Activated CD4-positive, alpha-beta T cell treated with anti-CD3 and anti-CD28 coated beads, Interleukin-2, amount 50 U/mL, for 4 hours (primary cell): ENCODE results near the gene FREY1.

Experiments used
- DNase-seq, 2 experiments: peaks; one replicate each; pipeline ENCODE4 v3.0.0-alpha.2; 2020

The FREY1 gene

GRCh38 chr11:45860764-45861510 is 46.1 kb downstream of the FREY1 start:
- no peak for DNase-seq

GRCh38 chr11:45860348-45860747 is 46.7 kb downstream of the FREY1 start:
- DNase-seq, result no peak

- no peak for DNase-seq
These were observed 47.4 kb downstream of the FREY1 start for GRCh38 chr11:45859661-45860140.

DNA sequence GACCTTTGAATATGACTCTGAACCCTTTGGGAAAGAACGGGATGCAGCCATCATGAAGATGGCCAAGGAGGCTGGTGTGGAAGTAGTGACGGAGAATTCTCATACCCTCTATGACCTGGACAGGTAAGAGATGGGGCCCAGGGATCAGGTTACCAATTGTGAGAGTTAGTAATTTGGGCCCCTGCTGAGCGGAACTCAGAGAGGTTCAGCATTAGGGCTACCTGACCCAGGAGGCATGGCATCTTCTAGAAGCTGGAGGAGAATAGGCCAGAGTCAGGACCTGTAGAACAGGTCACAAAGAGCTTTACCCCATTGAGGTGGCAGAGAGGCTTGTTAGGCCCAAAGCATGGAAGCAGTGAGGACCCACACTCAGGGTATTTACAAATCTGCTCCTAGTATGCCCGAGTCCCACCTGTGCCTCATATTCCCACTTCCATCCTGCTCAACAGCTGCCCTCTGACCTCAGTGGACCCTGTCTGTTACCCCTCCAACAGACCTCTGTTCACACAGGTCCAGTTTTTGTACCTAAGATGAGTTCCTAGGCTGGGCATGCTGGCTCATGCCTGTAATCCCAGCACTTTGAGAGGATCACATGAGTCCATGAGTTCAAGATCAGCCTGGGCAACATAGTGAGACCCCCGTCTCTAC is 48.2 kb downstream of the FREY1 start:
- no peak for DNase-seq

DNA sequence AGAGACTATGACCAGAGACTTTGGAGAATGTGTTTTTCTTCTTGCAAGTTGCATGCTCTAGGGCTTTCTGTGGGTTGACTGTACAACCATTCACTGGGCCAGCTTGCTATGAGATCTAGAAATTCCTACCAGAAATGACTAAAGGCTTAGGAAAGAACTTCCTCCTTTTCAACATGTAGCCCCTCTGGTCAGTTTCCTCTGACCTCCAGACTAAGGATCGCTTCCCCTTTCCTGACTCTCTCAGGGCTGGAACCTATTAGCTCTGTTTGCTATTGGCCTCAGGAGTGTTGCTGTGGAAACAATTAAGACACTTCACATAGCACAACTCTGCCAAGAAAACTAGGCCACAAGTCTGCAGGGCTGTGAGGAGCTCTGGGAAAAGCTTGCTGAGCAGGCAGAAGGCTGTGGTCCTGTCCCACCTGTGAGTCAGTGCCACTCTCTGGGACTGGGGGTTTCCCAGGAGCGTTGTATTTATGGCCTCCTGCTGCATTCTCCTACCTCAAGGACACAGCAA is 49.1 kb downstream of the FREY1 start:
- DNase-seq, result no peak
